Liver (tissue), 9 donors: ENCODE data around the gene RETSAT. TPM values are rescaled to one million over a fixed set of nuclear protein-coding genes. Genes with fewer than 3 reads are reported as not detected.
A peak's percentile ranks its signal among the peaks of the same experiment; 100 is the strongest.

Experiments used
- DNase-seq: peaks from one replicate; pipeline ENCODE4 v3.0.0-alpha.2; 2017; ENCODE audit warnings: low spot score
- H3K27ac ChIP-seq, 2 donors: one replicate each; pipeline ENCODE4 v1.7.0; 2013; ENCODE audit warnings: inconsistent platforms in 2 of 2, low read length in 2 of 2, control low read depth in 1 of 2, low read depth in 1 of 2, mild to moderate bottlenecking in 1 of 2
- H3K27me3 ChIP-seq, 4 donors: one replicate each; pipeline versions ENCODE4 v1.6.1 to v1.7.0; 2013; ENCODE audit warnings: low read length in 3 of 4, inconsistent platforms in 1 of 4, mild to moderate bottlenecking in 1 of 4, moderate library complexity in 1 of 4; ENCODE audit not compliant: control insufficient read depth in 4 of 4, insufficient read depth in 4 of 4
- H3K36me3 ChIP-seq, 4 donors: one replicate each; pipeline versions ENCODE4 v1.6.1 to v1.7.0; 2013; ENCODE audit warnings: low read length in 3 of 4, mild to moderate bottlenecking in 3 of 4, low read depth in 1 of 4, moderate library complexity in 1 of 4; ENCODE audit not compliant: control insufficient read depth in 4 of 4, insufficient read depth in 3 of 4
- H3K4me1 ChIP-seq, 4 donors: one replicate each; pipeline versions ENCODE4 v1.6.1 to v1.7.0; 2013; ENCODE audit warnings: low read length in 3 of 4, mild to moderate bottlenecking in 3 of 4, moderate library complexity in 1 of 4; ENCODE audit not compliant: control insufficient read depth in 4 of 4, insufficient read depth in 4 of 4
- H3K4me3 ChIP-seq, 3 donors: one replicate each; pipeline versions ENCODE4 v1.6.1 to v1.7.0; 2013; ENCODE audit warnings: low read length in 3 of 3, control low read depth in 1 of 3, low read depth in 1 of 3, mild to moderate bottlenecking in 1 of 3
- H3K9ac ChIP-seq, 2 donors: one replicate each; pipeline ENCODE4 v1.7.0; 2013; ENCODE audit warnings: low read length in 2 of 2, mild to moderate bottlenecking in 2 of 2, moderate library complexity in 2 of 2, control low read depth in 1 of 2, low read depth in 1 of 2
- H3K9me3 ChIP-seq, 4 donors: one replicate each; pipeline versions ENCODE4 v1.6.1 to v1.7.0; 2013; ENCODE audit warnings: low read length in 3 of 4; ENCODE audit not compliant: control insufficient read depth in 4 of 4
- EGR1 ChIP-seq, 2 donors: IDR thresholded peaks; 2 replicates each; pipeline ENCODE4 v1.6.1; 2016 to 2018; ENCODE audit warnings: antibody characterized with exemption in 2 of 2, low read depth in 2 of 2
- FOXA1 ChIP-seq: IDR thresholded peaks from 2 replicates; pipeline ENCODE4 v1.6.1; 2016; ENCODE audit warnings: antibody characterized with exemption
- FOXA2 ChIP-seq: IDR thresholded peaks from 2 replicates; pipeline ENCODE4 v1.6.1; 2016; ENCODE audit warnings: antibody characterized with exemption
- GABPA ChIP-seq, 2 donors: IDR thresholded peaks in 1 of 2; conservative IDR thresholded peaks in 1 of 2; 2 replicates each; pipeline ENCODE4 v1.6.1; 2016; ENCODE audit warnings: antibody characterized with exemption in 2 of 2, mild to moderate bottlenecking in 1 of 2, moderate library complexity in 1 of 2
- HNF4A ChIP-seq, 2 donors: conservative IDR thresholded peaks; 2 replicates each; pipeline ENCODE4 v1.6.1; 2016; ENCODE audit warnings: antibody characterized with exemption in 2 of 2, mild to moderate bottlenecking in 2 of 2
- JUND ChIP-seq, 2 donors: IDR thresholded peaks; 2 replicates each; pipeline ENCODE4 v1.6.1; 2016; ENCODE audit warnings: antibody characterized with exemption in 2 of 2
- MAX ChIP-seq: IDR thresholded peaks from 2 replicates; pipeline ENCODE4 v1.6.1; 2016; ENCODE audit warnings: antibody characterized with exemption
- NR2F2 ChIP-seq: IDR thresholded peaks from 2 replicates; pipeline ENCODE4 v1.6.1; 2016; ENCODE audit warnings: antibody characterized with exemption
- RAD21 ChIP-seq, 2 donors: IDR thresholded peaks; 2 replicates each; pipeline ENCODE4 v1.6.1; 2016; ENCODE audit warnings: antibody characterized with exemption in 2 of 2, mild to moderate bottlenecking in 2 of 2
- REST ChIP-seq: IDR thresholded peaks from 2 replicates; pipeline ENCODE4 v1.6.1; 2016; ENCODE audit warnings: antibody characterized with exemption, mild to moderate bottlenecking
- RXRA ChIP-seq, 2 donors: IDR thresholded peaks; 2 replicates each; pipeline ENCODE4 v1.6.1; 2017 to 2018; ENCODE audit warnings: antibody characterized with exemption in 2 of 2, mild to moderate bottlenecking in 1 of 2
- TAF1 ChIP-seq: conservative IDR thresholded peaks from 2 replicates; pipeline ENCODE4 v1.6.1; 2016; ENCODE audit warnings: antibody characterized with exemption, mild to moderate bottlenecking
- YY1 ChIP-seq: IDR thresholded peaks from 2 replicates; pipeline ENCODE4 v1.6.1; 2016; ENCODE audit warnings: antibody characterized with exemption, mild to moderate bottlenecking
- WGBS: extraction: QIAGEN DNeasy Blood & Tissue Kit; methylation state at CpG from one replicate; pipeline ENCODE4 v1.1.7; 2013; 5-methylcytosine and 5-hydroxymethylcytosine counted together
- polyA plus RNA-seq, 2 donors: library from polyadenylated mRNA; stranded (reverse) in 1 of 2; unstranded in 1 of 2; fragments of 200-250 nt in 1 of 2; fragments of >200 nt in 1 of 2; fragmentation: Nextera tagmentation in 1 of 2; extraction: Ambion mirVana in 1 of 2; gene quantifications; one replicate each; pipeline versions ENCODE4 v1.2.1 to v1.2.3, GENCODE V29; 2013 to 2015
- total RNA-seq, 2 donors: library from RNA; depleted of rRNA; stranded (reverse); fragments of >200 nt; gene quantifications; one replicate each; pipeline ENCODE4 v1.2.3, GENCODE V29; 2014
- TF ChIP-seq, protein P1 (sequence below): fragments of 150-350 bp; IDR thresholded peaks from 2 replicates; pipeline ENCODE4 v1.5.1; 2017; ENCODE audit warnings: improper control_type of control experiment, low read depth, low read length; ENCODE audit not compliant: missing input control
- TF ChIP-seq, protein P2 (sequence below): IDR thresholded peaks from 2 replicates; pipeline ENCODE4 v1.6.1; 2016; ENCODE audit warnings: antibody characterized with exemption
- donor health status: healthy.
- donor health status: healthy.
- donor health status: healthy.
- donor health status: healthy.
- donor health status: healthy.

RETSAT gene
- total and polyA plus RNA-seq, 4 donors = 22.8 to 101 (median 70.7) TPM

DNA sequence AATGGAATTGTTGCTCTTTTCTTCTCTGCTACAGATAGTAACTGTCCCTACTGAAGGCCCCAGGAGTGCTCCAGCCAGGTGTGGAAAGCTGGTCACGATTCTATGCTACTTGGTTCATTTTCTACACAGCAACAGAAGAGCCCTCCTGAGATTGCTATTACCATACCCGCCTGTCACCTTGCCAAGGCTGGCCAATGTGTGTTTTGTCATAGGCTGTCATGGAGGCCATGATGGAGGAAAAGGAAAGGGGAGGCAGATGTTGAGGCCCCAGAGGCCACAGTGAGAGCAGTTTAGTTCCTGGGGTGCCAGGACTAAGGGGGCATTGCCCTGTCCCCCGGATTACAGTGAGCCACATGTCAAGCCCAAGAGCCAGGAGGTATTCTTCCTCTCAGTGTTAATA is 1.2 kb upstream of the RETSAT start:
- H3K36me3 ChIP-seq = peaks cover under 1 to 19% (median 12%) of the 10 kb centered on the region in 4 donors
- H3K4me1 ChIP-seq = peaks cover 6 to 24% (median 16%) of the 10 kb centered on the region in 4 donors
- no peaks in the 10 kb centered on the region for H3K9me3 ChIP-seq
- DNase-seq = no peak
- TF ChIP-seq NR2F2 (no peak), GABPA (IDR thresholded peaks at IDR 0.05 in 1 of 2, conservative IDR thresholded peaks at IDR 0.05 in 1 of 2) (no peak), HNF4A (conservative IDR thresholded peaks at IDR 0.05) (no peak), FOXA2 (no peak), TAF1 (no peak), RAD21 (IDR thresholded peaks at IDR 0.05) (no peak), YY1 (no peak), MAX (no peak), RXRA (IDR thresholded peaks at IDR 0.05) (no peak)
- TF ChIP-seq, protein P1, sequence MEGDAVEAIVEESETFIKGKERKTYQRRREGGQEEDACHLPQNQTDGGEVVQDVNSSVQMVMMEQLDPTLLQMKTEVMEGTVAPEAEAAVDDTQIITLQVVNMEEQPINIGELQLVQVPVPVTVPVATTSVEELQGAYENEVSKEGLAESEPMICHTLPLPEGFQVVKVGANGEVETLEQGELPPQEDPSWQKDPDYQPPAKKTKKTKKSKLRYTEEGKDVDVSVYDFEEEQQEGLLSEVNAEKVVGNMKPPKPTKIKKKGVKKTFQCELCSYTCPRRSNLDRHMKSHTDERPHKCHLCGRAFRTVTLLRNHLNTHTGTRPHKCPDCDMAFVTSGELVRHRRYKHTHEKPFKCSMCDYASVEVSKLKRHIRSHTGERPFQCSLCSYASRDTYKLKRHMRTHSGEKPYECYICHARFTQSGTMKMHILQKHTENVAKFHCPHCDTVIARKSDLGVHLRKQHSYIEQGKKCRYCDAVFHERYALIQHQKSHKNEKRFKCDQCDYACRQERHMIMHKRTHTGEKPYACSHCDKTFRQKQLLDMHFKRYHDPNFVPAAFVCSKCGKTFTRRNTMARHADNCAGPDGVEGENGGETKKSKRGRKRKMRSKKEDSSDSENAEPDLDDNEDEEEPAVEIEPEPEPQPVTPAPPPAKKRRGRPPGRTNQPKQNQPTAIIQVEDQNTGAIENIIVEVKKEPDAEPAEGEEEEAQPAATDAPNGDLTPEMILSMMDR = no peak
- TF ChIP-seq, protein P2, sequence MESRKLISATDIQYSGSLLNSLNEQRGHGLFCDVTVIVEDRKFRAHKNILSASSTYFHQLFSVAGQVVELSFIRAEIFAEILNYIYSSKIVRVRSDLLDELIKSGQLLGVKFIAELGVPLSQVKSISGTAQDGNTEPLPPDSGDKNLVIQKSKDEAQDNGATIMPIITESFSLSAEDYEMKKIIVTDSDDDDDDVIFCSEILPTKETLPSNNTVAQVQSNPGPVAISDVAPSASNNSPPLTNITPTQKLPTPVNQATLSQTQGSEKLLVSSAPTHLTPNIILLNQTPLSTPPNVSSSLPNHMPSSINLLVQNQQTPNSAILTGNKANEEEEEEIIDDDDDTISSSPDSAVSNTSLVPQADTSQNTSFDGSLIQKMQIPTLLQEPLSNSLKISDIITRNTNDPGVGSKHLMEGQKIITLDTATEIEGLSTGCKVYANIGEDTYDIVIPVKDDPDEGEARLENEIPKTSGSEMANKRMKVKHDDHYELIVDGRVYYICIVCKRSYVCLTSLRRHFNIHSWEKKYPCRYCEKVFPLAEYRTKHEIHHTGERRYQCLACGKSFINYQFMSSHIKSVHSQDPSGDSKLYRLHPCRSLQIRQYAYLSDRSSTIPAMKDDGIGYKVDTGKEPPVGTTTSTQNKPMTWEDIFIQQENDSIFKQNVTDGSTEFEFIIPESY = no peak
- no peaks in the 10 kb centered on the region for H3K27me3 ChIP-seq
- no peak overlapping the region for H3K27ac ChIP-seq
- peak overlapping the region in 1 of 2 donors; percentile 70 for H3K9ac ChIP-seq
- WGBS = 76% methylated on average over 3 of the region's 3 CpGs
- peak overlapping the region; percentile 64 to 82 (median 81) for H3K4me3 ChIP-seq

GRCh38 chr2:85355073-85355410 is 714 bp upstream of the RETSAT start:
- Histone ChIP-seq H3K4me1 (peaks cover 6 to 24% (median 16%) of the 10 kb centered on the region in 4 donors), H3K27ac (peak overlapping the region; percentile 73 to 85), H3K36me3 (peaks cover 3 to 23% (median 16%) of the 10 kb centered on the region in 4 donors), H3K9me3 (no peaks in the 10 kb centered on the region), H3K4me3 (peak overlapping the region; percentile 64 to 82 (median 81)), H3K9ac (peak overlapping the region; percentile 70 to 92), H3K27me3 (no peaks in the 10 kb centered on the region)
- no peak for DNase-seq
- 8% methylated on average over 10 of the region's 10 CpGs for WGBS
- TF ChIP-seq, protein P2 = no peak
- TF ChIP-seq YY1 = no peak
- TF ChIP-seq JUND (IDR thresholded peaks at IDR 0.05) = no peak
- no peak for TF ChIP-seq TAF1
- TF ChIP-seq REST = no peak
- TF ChIP-seq, protein P1 = no peak
- no peak for TF ChIP-seq NR2F2
- TF ChIP-seq MAX = no peak
- no peak for TF ChIP-seq FOXA1
- TF ChIP-seq EGR1 (IDR thresholded peaks at IDR 0.05; ENCODE audit: low read depth in 2 of 2) = no peak
- no peak for TF ChIP-seq GABPA (IDR thresholded peaks at IDR 0.05 in 1 of 2, conservative IDR thresholded peaks at IDR 0.05 in 1 of 2)
